HG03354 (cell line): ENCODE measurements around the gene METRN.

Source experiments
- ATAC-seq: cut with Tn5 transposase; IDR thresholded peaks from one replicate; pipeline ENCODE4 v1.9.1; 2021; ENCODE audit warnings: mild to moderate bottlenecking; ENCODE audit not compliant: unreplicated experiment, poor library complexity, severe bottlenecking

Gene METRN

DNA sequence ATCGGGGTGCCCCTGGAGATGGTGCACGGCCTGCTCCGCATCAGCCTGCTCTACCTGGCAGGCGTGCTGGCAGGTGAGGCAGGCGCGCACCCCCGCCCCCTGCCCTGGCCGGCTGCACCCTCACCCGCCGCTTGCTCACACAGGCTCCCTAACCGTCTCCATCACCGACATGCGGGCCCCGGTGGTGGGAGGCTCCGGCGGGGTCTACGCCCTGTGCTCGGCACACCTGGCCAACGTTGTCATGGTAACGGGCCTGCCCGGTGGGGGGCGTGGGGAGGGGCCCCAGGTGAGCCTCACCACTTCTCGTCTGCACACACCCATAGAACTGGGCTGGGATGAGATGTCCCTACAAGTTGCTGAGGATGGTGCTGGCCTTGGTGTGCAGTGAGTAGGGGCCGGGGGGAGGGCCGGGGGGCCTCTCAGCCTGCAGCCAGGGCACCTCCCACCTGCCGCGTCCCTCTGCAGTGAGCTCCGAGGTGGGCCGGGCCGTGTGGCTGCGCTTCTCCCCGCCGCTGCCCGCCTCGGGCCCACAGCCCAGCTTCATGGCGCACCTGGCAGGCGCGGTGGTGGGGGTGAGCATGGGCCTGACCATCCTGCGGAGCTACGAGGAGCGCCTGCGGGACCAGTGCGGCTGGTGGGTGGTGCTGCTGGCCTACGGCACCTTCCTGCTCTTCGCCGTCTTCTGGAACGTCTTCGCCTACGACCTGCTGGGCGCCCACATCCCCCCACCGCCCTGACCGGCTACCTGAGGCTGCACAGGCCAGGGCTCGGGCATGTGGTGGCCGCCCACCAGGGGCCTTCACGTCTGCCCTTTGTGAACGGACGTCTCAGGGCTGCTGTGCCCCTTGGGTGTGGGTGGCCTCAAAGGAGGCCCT lies 37.4 kb upstream of the METRN start:
- ATAC-seq: no peak

DNA sequence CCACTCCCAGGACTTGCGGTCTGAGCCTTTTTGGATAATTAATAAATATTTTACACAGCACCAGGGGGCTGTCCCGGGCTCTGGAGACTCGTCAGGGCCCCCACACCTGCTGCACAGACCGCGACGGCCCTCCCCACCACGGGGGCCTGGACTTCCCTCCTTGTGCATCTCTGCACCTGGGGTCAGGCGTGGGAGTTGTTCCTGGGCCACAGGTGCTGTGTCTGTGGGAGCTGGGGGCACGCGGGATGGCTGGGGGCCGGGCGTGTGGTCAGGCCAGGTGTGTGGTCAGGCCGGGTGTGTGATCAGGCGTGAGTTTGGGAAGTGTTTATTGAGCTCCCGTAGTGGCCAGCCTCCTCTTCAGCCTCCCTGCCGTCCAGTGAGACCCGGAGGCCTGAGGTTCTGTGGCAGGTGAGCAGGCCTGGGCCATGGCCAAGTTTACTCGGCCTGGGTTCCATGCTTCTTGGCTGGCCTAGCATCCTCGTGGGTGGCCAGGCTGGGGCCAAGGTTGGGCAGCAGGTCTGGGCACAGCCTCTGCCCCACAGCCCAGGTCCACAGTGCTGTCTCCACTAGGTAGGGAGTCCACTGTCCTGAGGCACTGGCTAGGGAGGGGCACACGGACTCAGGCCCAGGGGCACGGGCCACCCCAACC lies 36.6 kb upstream of the METRN start:
- no peak for ATAC-seq

DNA sequence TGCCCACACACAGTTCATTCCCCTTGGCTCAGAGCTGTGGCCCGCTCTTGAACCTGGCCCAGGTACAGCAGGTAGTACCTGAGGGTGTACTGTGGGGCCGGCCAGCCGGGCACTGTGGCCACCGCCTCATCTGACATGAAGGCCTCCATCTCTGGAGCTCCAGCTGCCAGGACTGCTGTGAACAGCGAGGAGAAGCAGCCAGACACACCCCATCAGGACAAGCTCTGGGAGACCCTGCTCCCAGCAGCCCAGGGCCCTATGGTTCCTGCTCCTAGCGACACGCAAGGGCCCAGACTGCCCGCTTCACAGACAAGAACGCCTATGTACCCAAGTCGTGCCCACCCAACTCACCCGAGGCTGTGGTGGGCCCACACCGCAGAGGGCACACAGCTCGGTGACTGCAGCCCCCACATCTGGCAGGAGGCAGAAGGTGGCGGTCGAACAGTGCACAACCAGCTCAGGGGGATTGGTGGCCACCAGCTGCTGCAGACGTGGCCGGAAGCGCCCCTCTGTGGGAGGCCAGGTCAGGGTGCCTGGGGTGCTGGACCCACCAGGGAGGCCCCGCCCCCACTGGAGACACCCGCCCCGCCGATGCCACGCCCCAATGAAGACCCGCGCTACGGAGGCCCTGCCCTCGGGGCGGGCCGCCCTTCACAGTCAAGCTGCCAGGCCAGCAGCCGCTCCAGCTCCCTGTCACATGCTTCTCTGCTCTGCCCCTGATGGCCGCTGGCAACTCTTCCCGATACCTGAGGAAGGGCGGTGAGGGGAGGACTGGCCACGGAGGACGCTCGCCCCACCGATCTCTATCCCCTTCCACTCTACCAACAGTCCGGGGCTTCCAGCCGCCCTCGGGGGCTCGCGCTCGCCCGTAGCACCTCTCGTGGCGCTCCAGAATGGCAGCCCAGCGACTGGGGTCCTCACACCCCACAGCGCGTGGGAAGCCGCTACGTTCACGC lies 35.8 kb upstream of the METRN start:
- no peak for ATAC-seq

DNA sequence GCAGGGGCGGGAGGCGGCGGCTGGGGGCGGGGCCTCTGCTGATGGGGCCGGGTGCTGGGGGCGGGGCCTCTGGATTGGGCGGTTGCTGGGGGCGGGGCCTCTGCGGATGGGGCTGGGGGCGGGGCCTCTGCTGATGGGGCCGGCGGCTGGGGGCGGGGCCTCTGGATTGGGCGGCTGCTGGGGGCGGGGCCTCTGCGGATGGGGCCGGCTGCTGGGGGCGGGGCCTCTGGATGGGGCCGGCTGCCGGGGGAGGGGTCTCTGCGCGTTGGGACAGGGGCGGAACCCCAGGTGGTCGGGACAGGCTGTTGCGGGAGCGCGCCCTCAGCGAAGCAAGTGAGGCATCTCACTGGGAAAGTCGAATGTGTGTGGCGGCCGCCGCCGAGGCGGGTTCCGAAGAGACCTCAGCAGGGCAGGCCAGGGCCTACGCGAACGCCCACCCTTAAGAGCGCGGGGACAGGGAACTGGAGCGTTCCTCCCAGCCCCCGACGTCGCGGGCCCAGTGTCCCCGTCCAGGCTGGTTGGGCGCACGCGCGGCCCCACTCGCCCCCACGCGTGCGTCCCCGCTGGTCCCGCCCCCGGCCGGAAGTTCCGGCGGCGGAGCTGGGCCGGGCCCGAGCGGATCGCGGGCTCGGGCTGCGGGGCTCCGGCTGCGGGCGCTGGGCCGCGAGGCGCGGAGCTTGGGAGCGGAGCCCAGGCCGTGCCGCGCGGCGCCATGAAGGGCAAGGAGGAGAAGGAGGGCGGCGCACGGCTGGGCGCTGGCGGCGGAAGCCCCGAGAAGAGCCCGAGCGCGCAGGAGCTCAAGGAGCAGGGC lies 34.9 kb upstream of the METRN start, which contains the start of gene STUB1:
Gene STUB1 (plus strand): TSS at position 597 of the 811 bp plus-strand sequence. CDS start 116 bp downstream, at position 713.
- ATAC-seq: peak; percentile 47

DNA sequence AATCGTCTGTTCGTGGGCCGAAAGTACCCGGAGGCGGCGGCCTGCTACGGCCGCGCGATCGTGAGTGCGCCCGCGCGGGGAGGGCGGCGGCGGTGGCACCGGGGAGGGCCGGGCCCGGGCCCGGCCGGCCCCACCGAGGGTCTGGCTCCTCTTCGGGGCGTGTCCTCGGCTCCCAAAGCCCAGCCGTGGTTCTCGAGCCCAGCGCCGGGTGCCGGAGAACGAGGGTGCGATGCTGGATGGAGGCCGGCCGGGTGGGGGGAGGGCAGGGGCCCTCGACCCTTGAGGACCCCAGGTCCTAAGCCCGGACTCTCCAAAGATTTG lies 34.3 kb upstream of the METRN start:
- no peak for ATAC-seq

DNA sequence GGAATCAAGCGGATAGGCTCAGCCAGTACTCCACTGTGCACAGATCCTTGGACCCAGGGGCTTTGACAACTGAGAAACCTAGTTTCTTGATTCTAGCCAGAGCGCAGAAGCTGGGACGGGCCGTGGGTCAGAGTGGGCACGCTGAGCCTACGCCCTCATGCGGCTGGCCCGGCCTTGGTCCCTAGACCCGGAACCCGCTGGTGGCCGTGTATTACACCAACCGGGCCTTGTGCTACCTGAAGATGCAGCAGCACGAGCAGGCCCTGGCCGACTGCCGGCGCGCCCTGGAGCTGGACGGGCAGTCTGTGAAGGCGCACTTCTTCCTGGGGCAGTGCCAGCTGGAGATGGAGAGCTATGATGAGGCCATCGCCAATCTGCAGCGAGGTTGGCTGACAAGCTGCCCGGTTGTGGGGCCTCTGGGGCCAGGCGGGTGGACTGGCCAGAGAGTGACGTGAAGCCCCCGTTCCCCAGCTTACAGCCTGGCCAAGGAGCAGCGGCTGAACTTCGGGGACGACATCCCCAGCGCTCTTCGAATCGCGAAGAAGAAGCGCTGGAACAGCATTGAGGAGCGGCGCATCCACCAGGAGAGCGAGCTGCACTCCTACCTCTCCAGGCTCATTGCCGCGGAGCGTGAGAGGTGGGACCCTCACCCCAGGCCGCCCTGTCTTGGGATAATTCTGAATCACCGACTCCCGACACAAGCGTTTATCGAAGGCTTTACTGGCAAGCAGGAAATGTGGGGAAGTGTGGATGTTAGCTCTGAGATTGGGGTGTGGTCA lies 33.8 kb upstream of the METRN start:
- ATAC-seq: no peak

DNA sequence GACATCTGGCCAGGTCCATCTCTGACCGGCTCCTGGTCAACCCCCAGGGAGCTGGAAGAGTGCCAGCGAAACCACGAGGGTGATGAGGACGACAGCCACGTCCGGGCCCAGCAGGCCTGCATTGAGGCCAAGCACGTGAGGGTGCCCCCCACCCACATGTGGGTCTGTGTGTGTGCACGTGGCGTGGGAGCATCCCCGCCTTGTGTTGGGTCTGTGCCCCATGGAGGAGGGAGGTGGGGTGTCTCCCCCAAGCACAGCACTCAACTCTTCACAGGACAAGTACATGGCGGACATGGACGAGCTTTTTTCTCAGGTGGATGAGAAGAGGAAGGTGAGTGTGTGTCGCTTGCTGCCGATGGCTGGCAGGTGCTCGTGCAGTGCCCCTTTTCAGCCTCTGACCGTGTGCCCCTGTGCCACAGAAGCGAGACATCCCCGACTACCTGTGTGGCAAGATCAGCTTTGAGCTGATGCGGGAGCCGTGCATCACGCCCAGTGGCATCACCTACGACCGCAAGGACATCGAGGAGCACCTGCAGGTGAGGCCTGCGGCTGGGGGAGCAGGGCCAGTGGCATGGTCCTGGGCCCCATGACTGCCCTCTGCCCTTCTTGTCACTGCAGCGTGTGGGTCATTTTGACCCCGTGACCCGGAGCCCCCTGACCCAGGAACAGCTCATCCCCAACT lies 33.0 kb upstream of the METRN start:
- no peak for ATAC-seq

DNA sequence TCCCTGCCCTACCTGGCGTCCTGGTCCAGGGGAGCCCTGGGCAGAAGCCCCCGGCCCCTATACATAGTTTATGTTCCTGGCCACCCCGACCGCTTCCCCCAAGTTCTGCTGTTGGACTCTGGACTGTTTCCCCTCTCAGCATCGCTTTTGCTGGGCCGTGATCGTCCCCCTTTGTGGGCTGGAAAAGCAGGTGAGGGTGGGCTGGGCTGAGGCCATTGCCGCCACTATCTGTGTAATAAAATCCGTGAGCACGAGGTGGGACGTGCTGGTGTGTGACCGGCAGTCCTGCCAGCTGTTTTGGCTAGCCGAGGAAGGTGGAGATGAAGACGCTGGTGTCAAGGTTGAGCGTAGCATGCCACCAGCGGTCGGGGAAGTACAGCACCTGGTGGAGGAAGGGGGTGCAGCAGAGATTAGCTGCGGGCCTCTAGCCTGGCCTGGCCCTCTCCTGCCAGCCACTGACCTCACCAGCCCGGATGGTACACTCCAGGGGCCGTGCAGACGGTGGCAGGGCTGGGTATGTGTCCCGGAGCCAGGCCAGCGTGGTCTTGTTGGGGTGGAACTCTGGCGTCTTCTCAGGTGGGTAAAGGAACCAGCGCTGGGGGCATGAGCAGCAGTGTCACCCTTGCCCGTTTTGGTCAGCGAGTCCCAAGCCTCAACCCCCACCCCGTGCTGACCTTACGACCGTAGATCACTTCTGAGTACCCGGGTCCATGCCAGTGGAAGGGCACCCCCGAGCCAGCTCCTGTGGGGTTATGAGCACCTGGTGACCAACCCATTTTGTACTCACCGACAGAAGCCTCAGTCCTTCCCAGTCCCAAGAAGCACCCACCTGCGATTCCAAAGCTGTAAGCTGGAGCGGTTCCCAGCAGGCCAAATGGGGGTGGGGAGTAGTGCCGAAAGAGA lies 32.2 kb upstream of the METRN start:
- ATAC-seq: no peak

DNA sequence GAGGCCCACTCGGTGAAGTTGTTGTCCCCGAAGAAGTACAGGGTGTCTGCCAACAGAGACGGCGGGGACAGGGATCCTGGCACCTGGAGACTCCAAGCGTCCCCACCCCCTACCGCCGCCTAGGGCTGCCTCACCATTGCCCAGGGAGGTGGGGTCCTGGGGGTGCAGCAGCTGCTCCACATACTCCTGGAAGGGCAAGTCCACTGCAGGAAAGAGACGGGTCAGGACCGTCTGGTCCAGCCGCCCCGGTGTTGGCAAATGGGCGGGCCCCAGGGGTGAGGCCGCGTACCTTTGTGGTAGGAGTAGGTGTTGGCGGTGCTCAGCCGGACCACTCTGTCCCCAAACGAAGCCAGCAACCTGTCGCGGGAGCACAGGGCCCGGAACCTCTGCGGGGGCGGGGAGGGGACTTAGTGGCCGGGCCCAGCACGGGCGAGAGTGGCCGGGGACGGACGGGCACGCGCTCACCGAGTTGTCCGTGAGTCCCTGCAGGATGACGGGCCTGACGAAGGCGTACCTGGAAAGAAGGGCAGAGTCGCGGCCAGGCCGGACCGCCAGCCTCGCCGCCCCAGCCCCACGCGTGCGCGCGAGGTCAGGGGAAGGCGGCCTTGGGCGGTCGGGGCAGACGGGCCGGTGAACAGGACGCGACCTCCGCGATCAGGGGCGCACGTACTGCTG lies 31.4 kb upstream of the METRN start:
- no peak for ATAC-seq

DNA sequence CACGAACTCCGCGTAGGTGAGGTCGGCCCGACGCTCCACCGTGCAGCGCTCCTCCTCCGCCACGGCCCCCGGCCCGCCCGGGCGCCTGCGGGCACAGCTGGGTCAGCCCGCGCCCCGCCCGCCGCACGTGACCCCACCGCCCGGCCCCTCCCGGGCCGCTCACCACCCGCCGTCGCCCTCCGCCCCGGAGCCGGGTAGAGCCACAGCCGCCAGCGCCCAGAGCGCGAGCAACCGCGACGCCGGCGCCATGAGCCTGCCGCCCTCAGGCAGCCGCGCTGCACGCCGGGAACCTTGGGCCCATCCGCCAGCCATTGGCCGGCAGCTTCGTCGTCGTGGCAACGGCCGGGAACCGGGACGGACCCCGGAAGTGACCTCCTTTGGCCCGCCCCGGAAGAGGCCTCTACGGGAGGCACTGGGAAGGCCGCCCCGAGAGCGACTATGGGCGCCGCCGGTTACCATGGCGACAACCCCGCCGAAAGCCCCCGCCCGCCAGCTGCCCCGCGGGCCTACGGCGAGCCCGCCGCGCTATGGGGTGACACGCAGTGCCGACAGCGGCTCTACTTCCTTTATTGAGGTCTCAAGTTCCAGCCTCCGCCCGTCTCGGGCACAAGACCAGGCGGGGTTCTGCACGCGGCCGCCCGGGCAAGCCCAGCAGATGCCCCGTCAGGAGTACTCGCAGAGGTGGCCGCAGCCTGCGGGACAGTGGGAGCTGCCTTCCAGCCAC lies 30.7 kb upstream of the METRN start, which contains the start of gene JMJD8:
Gene JMJD8 (minus strand): TSS at position 264 of the 724 bp plus-strand sequence. CDS start 15 bp downstream, at position 249.
- ATAC-seq: peak; percentile 62

DNA sequence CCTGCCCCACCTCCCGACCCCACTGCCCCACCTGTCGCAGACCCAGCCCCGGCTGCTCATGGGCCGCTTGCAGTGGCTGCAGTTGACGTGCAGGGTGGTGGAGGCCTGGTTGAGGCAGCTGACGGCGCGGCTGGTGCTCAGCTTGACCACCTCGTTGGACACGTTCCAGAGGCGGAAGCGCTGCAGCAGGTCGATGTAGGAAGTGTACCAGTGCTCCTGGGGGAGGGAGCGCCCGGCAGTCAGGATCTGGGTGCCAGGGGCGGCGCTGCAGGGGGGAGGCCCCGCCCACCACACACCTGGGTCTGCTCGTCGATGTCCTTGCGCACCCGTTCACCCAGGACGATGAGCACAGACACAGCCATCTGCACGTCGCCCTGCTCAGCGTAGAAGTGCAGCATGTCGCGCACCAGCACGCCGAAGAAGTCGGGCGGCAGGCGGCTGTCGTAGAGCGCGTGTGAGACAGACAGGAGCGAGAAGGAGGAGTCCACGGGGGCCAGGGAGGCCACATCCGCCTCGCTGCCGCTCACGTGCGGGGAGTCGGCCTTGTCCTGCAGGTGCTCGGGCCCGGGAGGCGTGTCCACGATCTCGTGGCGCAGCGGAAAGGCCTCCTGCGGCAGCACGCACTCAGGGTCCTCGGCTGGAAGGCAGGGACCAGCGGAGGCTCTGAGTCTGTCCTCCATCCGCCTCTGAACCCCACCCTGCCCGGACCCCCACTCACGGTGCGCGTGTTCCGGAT lies 29.8 kb upstream of the METRN start:
- no peak for ATAC-seq

DNA sequence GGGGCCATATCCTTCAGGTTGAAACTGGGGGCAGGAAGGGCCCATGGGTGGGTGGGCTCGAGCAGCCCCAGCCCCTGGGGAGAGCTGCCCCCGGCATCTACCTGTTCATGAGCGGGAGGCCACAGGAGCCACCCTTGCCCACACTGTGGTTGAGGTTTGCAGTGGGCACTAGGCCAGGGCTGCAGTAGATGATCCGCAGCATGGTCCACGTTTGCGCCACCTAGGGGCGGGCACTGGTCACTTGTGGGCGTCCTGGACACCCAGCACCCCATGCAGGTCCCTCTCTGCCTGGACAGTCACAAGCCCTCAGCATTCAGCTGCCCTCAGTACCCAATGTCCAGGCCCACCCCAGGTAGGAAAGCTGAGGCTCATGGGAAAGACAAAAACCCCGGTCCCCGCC lies 29.0 kb upstream of the METRN start:
- ATAC-seq: no peak

DNA sequence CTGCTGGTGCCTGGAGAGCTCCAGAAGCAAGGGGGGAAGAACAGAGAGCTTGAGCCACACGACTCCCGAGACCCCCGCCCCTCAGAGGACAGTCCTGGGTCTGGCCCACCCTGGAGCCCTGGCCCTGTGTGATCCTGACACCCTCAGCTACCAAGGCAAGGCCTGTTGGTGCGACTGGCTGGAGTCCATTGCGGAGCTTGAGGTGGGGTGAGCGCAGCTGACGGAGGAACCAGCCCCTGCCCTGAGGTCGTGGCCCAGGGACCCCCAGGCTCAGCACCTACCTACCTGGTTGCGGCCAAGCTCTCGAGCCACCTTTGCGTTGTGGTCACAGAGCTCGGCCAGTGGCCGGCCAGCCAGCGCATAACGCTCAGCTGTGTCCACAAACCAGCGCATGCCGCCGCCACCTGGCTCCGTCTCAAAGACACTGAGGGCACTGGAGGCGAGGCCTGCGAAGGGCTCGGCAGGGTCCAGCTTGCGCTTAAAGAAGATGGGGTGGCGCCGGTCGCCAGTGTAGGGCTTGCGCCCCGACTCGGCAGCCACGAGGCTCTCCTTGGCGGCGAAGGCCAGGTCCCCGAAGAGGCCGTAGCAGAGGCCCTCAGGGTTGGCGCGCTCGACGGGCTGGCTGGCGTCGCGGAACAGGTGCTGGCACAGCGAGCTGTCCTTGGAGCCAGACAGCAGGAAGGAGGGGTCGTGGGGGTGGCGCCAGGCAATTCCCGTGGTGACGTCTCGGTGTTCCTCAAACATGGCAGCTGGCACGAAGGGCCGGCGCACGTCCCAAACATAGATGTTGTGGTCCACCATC lies 28.3 kb upstream of the METRN start:
- no peak for ATAC-seq

DNA sequence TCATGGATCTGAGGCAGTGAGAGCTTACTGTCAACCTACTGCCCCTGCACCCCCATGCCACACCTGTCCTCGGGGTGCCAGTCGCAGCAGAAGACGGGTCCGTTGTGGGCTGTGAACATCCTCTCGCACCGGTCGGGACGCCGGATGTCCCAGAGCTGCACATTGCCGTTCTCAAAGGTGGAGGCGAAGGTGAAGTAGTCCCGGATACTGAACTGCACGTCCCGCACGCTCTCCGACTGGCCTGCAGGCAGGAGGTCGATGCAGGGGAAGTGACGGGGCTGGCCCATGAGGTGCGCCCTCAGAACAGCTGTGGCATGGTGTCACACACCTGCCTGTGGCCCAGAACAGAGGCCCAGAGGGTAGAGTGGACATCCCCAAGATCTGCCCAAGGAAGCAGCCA lies 27.4 kb upstream of the METRN start:
- no peak for ATAC-seq
